ENCODE measurements around the gene TBC1D22A. TPM values are rescaled to one million over a fixed set of nuclear protein-coding genes. Genes with fewer than 3 reads are reported as not detected.

TBC1D22A gene
- total RNA-seq, 1 donor from 2014 or later: 15.3 TPM

- no peak for DNase-seq (ENCODE audit: low read depth in 2 of 2)
Measured at GRCh38 chr22:46752988-46753310, 9.5 kb upstream of the TBC1D22A start.

DNA sequence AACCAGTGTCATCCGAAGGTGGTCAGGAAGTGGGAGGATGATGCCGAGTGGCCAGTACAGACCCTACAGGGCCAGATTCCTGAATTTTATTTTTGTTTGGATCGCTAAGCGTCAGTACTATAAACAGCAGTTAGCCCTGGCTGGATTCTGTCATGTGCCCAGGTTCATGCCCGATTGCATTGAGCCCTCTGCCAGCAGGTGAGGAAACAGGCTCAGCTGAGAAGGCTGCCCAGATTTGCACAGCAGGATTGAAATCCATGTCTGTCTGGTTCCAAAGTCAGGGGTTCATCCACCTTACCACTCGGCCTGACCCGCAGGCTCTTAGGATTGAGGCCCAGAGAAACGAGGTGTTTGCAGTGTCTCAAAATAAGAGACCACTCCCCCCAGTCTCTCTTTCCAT is 9.1 kb upstream of the TBC1D22A start:
- DNase-seq (ENCODE audit: low read depth in 2 of 2): peak in 1 of 2 donors; percentile 57

DNA sequence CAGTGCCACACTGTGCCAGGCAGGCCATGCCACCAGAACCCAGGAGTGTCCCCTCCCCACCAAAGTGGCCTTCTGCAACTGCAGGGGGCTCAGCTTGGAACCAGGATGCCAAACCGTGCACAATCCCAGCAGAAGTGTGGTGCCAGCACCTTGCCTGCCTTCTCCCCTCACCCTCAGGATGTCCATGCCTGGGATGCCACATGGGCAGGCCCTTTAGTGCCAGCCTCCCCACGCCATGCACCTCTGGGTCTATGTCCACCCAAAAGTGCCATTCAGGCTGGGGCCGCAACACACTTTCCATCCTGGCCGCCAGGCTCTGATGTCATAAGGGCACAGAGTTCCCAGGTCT is 8.7 kb upstream of the TBC1D22A start:
- DNase-seq (ENCODE audit: low read depth in 2 of 2): no peak

- peak; percentile 99 to 100 for DNase-seq (ENCODE audit: low read depth in 2 of 2)
Measured at GRCh38 chr22:46754110-46754799, 8.2 kb upstream of the TBC1D22A start.

DNA sequence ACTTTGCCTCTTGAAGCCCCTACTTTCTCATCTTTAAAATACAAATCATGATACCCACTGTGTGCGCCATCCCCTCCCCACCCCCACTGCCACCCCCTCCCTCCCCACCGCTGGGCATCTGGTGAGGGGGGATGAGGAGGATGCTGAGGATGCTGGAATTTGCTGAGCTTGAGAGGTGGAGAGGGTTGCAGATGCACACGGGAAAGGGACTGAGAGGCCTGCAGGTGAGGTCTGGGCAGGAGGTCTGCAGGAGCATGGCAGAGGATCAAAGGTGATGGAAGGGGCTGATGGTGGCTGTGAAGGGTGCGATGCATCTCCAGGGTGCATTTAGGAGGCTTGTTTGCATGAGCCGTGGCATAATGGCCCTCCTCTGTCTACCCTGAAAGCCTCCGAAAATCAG is 7.6 kb upstream of the TBC1D22A start:
- no peak for DNase-seq (ENCODE audit: low read depth in 2 of 2)

- DNase-seq (ENCODE audit: low read depth in 2 of 2): no peak
Measured at GRCh38 chr22:46755525-46755924, 6.9 kb upstream of the TBC1D22A start.

DNA sequence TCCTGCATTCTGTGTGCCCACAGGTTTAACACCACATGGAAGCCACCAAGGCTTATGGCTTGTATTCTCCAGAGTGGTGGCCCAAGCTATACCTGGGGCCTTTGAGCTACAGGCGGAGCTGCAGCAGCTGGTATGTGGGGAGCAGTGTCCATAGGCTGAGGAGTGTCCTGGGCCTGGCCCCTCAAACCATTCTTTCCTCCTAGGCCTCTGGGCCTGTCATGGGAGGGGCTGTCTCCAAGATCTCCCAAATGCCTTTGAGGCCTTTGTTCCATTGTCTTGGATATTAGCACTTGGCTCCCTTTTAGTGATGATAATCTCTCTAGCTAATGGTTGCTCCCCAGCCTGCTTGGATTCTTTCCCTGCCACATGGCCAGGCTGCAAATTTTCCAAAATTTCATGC is 6.4 kb upstream of the TBC1D22A start:
- DNase-seq (ENCODE audit: low read depth in 2 of 2): no peak

DNA sequence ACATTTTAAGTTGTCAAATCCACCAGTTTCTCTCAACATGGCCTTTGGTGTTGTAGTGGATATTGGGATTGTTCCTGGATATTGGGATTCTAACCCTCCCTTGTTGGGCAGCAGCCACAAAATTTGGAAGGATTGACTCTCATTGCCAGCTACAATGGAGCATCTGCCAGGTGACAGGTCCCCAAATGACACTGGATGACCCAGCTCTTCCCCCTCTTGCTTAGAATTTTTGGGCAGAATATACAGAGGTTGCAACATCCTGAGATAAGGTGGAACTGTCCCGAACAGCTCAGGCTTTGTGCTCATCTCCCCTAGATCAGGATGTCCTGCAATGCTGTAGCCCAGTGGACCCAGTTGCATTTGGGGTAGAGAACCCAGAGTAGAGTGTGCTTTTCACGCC is 5.3 kb upstream of the TBC1D22A start:
- no peak for DNase-seq (ENCODE audit: low read depth in 2 of 2)

- no peak for DNase-seq (ENCODE audit: low read depth in 2 of 2)
Measured at GRCh38 chr22:46758121-46758520, 4.3 kb upstream of the TBC1D22A start.

GRCh38 chr22:46758867-46759290 is 3.6 kb upstream of the TBC1D22A start:
- peak; percentile 67 to 84 for DNase-seq (ENCODE audit: low read depth in 2 of 2)

- no peak for DNase-seq (ENCODE audit: low read depth in 2 of 2)
Measured at GRCh38 chr22:46761017-46761416, 1.4 kb upstream of the TBC1D22A start.

- DNase-seq (ENCODE audit: low read depth in 2 of 2): no peak
Measured at GRCh38 chr22:46761539-46762237, 762 bp upstream of the TBC1D22A start.

GRCh38 chr22:46763051-46763705 is 728 bp downstream of the TBC1D22A start:
- DNase-seq (ENCODE audit: low read depth in 2 of 2): peak in 1 of 2 donors; percentile 29

DNA sequence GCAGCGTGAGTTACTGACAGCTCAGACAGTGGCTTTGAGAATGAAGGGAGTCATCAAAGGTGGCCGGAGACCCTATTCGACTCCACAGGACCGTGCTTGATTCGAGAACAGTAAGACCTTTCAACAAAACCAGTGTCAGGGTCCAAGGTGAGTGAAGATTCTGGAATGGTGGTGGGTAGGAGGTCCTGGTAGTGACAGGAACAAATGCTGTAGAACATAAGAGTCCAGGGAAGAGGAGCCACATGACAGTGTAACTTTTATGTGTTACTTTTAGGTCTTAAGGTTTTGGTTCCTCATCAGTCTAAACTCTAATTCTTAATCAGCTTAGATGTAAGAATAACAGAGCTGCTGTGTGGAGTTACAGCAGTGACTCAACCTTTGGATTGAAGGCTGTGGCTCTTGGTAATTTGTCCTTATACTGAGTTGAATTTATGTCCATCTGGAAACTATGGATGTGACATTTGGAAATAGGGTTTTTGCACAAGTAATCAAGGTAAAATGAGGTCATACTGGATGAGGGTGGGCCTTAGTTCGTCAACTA is 1.8 kb downstream of the TBC1D22A start:
- DNase-seq (ENCODE audit: low read depth in 2 of 2): no peak

DNA sequence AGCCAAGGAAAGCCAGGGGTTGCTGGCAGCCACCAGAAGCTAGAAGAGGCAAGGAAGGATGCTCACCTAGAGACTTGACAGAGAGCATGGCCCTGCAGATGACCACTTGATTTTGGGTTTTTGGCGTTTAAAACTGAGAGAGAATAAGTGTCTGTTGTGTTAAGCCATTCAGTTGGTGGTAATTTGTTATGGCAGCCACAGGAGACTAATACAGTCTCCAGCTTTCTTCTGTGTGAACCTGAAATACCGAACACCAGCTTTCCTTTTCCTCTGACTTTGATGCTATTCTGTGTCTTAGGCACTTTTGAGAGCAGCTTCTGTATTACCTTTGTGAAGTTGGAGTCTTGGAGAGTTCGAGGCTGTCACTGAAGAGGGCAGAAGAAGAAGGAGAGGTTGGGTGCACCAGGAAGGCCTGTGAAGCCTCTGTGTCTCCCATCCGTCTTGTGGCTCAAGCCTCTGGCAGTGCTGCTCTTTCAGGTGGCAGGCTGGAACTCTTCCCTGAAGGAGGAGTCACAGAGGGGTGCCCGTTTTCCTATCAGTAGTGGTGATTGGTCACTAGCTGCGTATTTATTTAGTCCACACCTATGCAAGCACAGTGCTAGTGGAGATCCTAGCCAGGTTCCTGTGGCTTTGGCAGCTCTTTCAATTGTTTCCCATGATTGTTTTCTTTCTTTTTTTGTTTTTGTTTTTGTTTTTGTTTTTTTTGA is 2.5 kb downstream of the TBC1D22A start:
- no peak for DNase-seq (ENCODE audit: low read depth in 2 of 2)

GRCh38 chr22:46766611-46767010 is 4.2 kb downstream of the TBC1D22A start:
- no peak for DNase-seq (ENCODE audit: low read depth in 2 of 2)

- DNase-seq (ENCODE audit: low read depth in 2 of 2): no peak
Measured at GRCh38 chr22:46767249-46767985, 5.0 kb downstream of the TBC1D22A start.

GRCh38 chr22:46769191-46769675 is 6.8 kb downstream of the TBC1D22A start:
- no peak for DNase-seq (ENCODE audit: low read depth in 2 of 2)

GRCh38 chr22:46769706-46770105 is 7.3 kb downstream of the TBC1D22A start:
- DNase-seq (ENCODE audit: low read depth in 2 of 2): no peak

GRCh38 chr22:46770151-46770641 is 7.7 kb downstream of the TBC1D22A start:
- DNase-seq (ENCODE audit: low read depth in 2 of 2): no peak

DNA sequence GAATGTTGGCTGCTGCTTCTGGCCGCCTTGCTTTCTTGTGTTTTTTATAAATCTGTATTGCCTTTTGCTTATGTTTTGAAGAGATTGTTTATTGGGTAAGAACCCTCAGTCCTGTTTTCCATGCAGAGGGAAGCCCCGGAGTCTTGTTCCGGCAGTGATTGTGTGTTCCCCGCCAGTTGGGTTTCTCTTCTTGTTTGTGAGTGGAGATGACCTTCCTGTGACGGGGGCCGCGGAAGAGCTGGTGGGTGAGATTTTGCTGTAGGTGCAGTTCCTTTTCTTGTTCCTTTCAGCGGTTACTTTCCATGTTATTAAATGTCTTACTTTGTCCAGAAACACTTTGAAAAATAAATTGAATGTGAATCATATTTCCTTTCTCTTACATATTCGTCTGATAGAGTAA is 8.3 kb downstream of the TBC1D22A start:
- DNase-seq (ENCODE audit: low read depth in 2 of 2): peak; percentile 44 to 71

All from lung microvascular endothelial cell (primary cell).